GM23248 (cell line): ENCODE measurements around the gene ZNF689. TPM values are rescaled to one million over a fixed set of nuclear protein-coding genes. Genes with fewer than 3 reads are reported as not detected.

Source experiments
- DNase-seq: peaks from one replicate; pipeline ENCODE4 v3.0.0-alpha.2; 2015
- H2AFZ ChIP-seq: fragments of 200-600 bp; sonication (generic); 2 replicates; pipeline ENCODE4 v1.6.1; 2016; ENCODE audit warnings: antibody characterized with exemption
- H3F3A ChIP-seq: fragments of 200-600 bp; sonication (generic); 2 replicates; pipeline ENCODE4 v1.6.1; 2016; ENCODE audit warnings: mild to moderate bottlenecking, antibody characterized with exemption, mixed run types; ENCODE audit not compliant: insufficient read depth
- H3K27ac ChIP-seq: fragments of 200-600 bp; sonication (generic); 2 replicates; pipeline ENCODE4 v1.5.1; 2016; ENCODE audit warnings: mild to moderate bottlenecking
- H3K27me3 ChIP-seq: fragments of 200-600 bp; sonication (generic); replicated peaks from 2 replicates; pipeline ENCODE4 v1.6.1; 2016; ENCODE audit warnings: mild to moderate bottlenecking; ENCODE audit not compliant: insufficient read depth
- H3K36me3 ChIP-seq: fragments of 200-600 bp; sonication (generic); 2 replicates; pipeline ENCODE4 v1.6.1; 2016; ENCODE audit warnings: low read depth, mild to moderate bottlenecking
- H3K4me1 ChIP-seq: fragments of 200-600 bp; sonication (generic); 2 replicates; pipeline ENCODE4 v1.6.1; 2016; ENCODE audit warnings: mild to moderate bottlenecking; ENCODE audit not compliant: insufficient read depth
- H3K4me2 ChIP-seq: fragments of 200-600 bp; sonication (generic); one replicate; pipeline ENCODE4 v1.6.1; 2016; ENCODE audit warnings: mild to moderate bottlenecking; ENCODE audit not compliant: unreplicated experiment
- H3K4me3 ChIP-seq: fragments of 200-600 bp; sonication (generic); 2 replicates; pipeline ENCODE4 v1.5.1; 2016; ENCODE audit warnings: mild to moderate bottlenecking
- H3K79me2 ChIP-seq: fragments of 200-600 bp; sonication (generic); 2 replicates; pipeline ENCODE4 v1.6.1; 2016; ENCODE audit warnings: mild to moderate bottlenecking; ENCODE audit not compliant: insufficient read depth
- H3K9ac ChIP-seq: fragments of 200-600 bp; sonication (generic); 2 replicates; pipeline ENCODE4 v1.6.1; 2016; ENCODE audit warnings: mild to moderate bottlenecking
- H3K9me2 ChIP-seq: fragments of 200-600 bp; sonication (generic); 2 replicates; pipeline ENCODE4 v1.6.1; 2016; ENCODE audit warnings: mixed run types, mild to moderate bottlenecking, moderate library complexity; ENCODE audit not compliant: insufficient read depth
- H3K9me3 ChIP-seq: fragments of 200-600 bp; sonication (generic); one replicate; pipeline ENCODE4 v1.6.1; 2017; ENCODE audit warnings: low read depth
- H4K20me1 ChIP-seq: fragments of 200-600 bp; sonication (generic); 2 replicates; pipeline ENCODE4 v1.6.0; 2016; ENCODE audit not compliant: insufficient read depth
- EZH2 ChIP-seq: fragments of 200-600 bp; sonication (generic); IDR thresholded peaks from 2 replicates; pipeline ENCODE4 v1.6.1; 2018; ENCODE audit warnings: antibody characterized with exemption, mild to moderate bottlenecking; ENCODE audit not compliant: insufficient read depth, poor library complexity, severe bottlenecking
- EZH2phosphoT487 ChIP-seq: fragments of 200-600 bp; sonication (generic); IDR thresholded peaks from 2 replicates; pipeline ENCODE4 v1.6.1; 2018; ENCODE audit warnings: antibody characterized with exemption, moderate library complexity, mild to moderate bottlenecking, low read depth; ENCODE audit not compliant: insufficient read depth
- WGBS, 2 experiments: methylation state at CpG; one replicate each; pipeline ENCODE4 v1.1.6; 2015 to 2017; ENCODE audit warnings: low lambda C conversion rate in 2 of 2, low coverage in 1 of 2; ENCODE audit errors: missing lambda C conversion rate in 2 of 2; 5-methylcytosine and 5-hydroxymethylcytosine counted together
- in situ Hi-C: fragments of 300-500 bp; cut with MboI; formaldehyde crosslinking; loops from 2 replicates; pipeline ENCODE4 v1.15.0; 2020
- polyA plus RNA-seq: library from polyadenylated mRNA; unstranded; fragments of >200 nt; fragmentation: Nextera tagmentation; extraction: Ambion mirVana; gene quantifications from 2 replicates; pipeline ENCODE4 v1.2.1, GENCODE V29; 2016
- total RNA-seq: library from RNA; depleted of rRNA; stranded (reverse); fragments of >200 nt; shearing (Covaris generic); gene quantifications from 2 replicates; pipeline ENCODE4 v1.2.3, GENCODE V29; 2014

Gene ZNF689
- total and polyA plus RNA-seq, 2 experiments from 2014 or later = 5.1 to 5.7 TPM

DNA sequence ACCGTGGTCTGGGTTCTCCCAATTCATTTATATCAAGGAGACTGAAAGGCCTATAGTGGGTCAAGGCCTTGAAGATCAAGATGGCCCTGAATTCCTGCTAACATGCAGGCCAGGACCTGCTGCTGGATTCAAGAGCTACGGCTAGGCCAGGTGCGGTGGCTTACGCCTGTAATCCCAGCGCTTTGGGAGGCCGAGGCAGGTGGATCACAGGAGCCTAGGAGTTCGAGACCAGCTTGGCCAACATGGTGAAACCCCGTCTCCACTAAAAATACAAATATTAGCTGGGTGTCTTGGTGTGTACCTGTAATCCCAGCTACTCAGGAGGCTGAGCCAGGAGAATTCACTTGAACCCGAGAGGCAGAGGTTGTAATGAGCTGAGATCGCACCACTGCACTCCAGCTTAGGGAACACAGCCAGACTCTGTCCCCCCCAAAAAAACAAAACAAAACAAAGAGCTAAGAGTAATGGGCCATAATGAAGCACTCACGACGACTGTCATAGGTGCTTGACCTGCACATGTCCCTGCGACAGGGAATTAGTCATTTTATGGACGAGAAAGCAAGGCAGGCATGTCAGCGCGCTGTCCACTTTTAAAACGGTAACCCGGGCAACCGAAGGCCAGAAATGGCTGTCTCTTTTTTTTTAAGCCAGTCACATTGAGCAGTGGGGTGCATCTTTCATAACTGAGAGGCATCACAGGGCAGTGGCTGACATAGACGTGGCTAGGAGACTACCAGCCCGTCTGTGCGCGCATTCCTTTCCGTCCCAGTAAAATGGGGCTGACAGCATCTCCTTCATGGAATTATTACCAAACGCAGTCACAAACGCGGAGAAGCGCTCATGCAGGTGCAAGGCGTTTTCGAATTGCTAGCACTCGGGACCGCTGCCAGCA is 47.0 kb upstream of the ZNF689 start:
- DNase-seq = peak; percentile 85
- in situ Hi-C loops = no loop called here
- Histone ChIP-seq H3K4me3 (peak overlapping the region; percentile 68), H3K4me2 (peak overlapping the region; percentile 55), H3K9me3 (no peaks in the 10 kb centered on the region), H3K4me1 (peaks cover 22% of the 10 kb centered on the region), H3F3A (peaks cover 18% of the 10 kb centered on the region), H3K9me2 (no peaks in the 10 kb centered on the region), H2AFZ (peak overlapping the region; percentile 71), H3K27me3 (no peaks in the 10 kb centered on the region), H3K79me2 (peaks cover 45% of the 10 kb centered on the region), H3K36me3 (peaks cover 7% of the 10 kb centered on the region; the same call in 1 of the 2 replicates), H4K20me1 (no peaks in the 10 kb centered on the region), H3K27ac (peak overlapping the region; percentile 86), H3K9ac (peak overlapping the region; percentile 80)
- TF ChIP-seq EZH2phosphoT487 = no peak
- no peak for TF ChIP-seq EZH2
- WGBS, 2 experiments = 31 to 32% methylated on average over 32 of the region's 32 CpGs

DNA sequence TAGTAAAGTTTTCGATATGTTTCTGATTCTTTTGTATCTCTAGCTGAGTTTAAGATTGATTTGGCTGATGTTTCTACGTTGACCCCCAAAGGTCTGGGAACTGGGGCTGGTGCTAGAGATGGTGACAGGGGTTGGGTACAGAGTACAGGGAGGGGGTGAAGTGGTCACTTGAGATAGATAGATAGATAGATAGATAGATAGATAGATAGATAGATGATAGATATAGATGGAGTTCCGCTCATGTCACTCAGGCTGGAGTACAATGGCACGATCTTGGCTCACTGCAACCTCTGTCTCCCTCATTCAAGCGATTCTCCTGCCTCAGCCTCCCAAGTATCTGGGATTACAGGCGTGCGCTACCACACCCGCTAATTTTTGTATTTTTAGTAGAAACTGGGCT is 46.2 kb upstream of the ZNF689 start:
- H3F3A ChIP-seq = peaks cover 18% of the 10 kb centered on the region
- no peak for DNase-seq
- no peaks in the 10 kb centered on the region for H3K9me2 ChIP-seq
- WGBS, 2 experiments = 96 to 98% methylated on average over 8 of the region's 8 CpGs
- H3K4me3 ChIP-seq = no peak overlapping the region
- H3K36me3 ChIP-seq = peaks cover 7% of the 10 kb centered on the region; the same call in 1 of the 2 replicates
- H4K20me1 ChIP-seq = no peaks in the 10 kb centered on the region
- H3K27me3 ChIP-seq = no peaks in the 10 kb centered on the region
- in situ Hi-C loops = no loop called here
- H3K9ac ChIP-seq = no peak overlapping the region
- peak overlapping the region; percentile 86; the same call in 1 of the 2 replicates for H3K27ac ChIP-seq
- peaks cover 42% of the 10 kb centered on the region for H3K79me2 ChIP-seq
- TF ChIP-seq EZH2phosphoT487 (no peak), EZH2 (no peak)
- no peaks in the 10 kb centered on the region for H3K9me3 ChIP-seq
- no peak overlapping the region for H2AFZ ChIP-seq
- H3K4me2 ChIP-seq = no peak overlapping the region
- H3K4me1 ChIP-seq = peaks cover 21% of the 10 kb centered on the region

GRCh38 chr16:30655815-30656347 is 45.7 kb upstream of the ZNF689 start:
- H2AFZ ChIP-seq = no peak overlapping the region
- DNase-seq = no peak
- in situ Hi-C loops = no loop called here
- peaks cover 16% of the 10 kb centered on the region for H3K4me1 ChIP-seq
- WGBS, 2 experiments = 89 to 92% methylated on average over 12 of the region's 12 CpGs
- no peaks in the 10 kb centered on the region for H3K27me3 ChIP-seq
- H3K9me2 ChIP-seq = no peaks in the 10 kb centered on the region
- peaks cover 37% of the 10 kb centered on the region for H3K79me2 ChIP-seq
- no peak overlapping the region for H3K4me3 ChIP-seq
- TF ChIP-seq EZH2 = no peak
- TF ChIP-seq EZH2phosphoT487 = no peak
- no peaks in the 10 kb centered on the region for H4K20me1 ChIP-seq
- H3K36me3 ChIP-seq = peaks cover 7% of the 10 kb centered on the region; the same call in 1 of the 2 replicates
- no peak overlapping the region for H3K9ac ChIP-seq
- H3F3A ChIP-seq = peaks cover 18% of the 10 kb centered on the region
- H3K9me3 ChIP-seq = no peaks in the 10 kb centered on the region
- no peak overlapping the region for H3K27ac ChIP-seq
- H3K4me2 ChIP-seq = no peak overlapping the region

DNA sequence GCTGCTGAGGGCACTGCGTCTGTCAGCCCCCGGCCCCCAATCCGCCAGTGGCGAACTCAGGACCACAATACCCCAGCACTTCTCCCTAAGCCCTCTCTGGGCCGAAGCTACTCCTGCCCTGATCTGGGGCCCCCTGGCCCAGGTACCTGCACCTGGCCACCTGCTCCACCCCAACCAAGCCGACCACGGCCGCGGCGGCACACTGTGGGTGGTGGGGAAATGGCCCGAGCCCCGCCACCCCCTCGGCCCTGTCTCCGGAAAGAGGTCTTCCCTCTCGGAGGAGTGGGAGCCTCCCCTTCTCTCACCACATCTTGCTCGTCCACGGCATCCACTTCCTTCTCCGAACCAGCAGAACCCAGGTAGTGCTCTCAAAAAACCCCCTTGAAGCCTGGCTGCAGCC is 44.7 kb upstream of the ZNF689 start:
- in situ Hi-C loops = no loop called here
- TF ChIP-seq EZH2 (no peak), EZH2phosphoT487 (no peak)
- WGBS, 2 experiments = 94 to 98% methylated on average over 11 to 18 of the region's 18 CpGs

More for the DNA sequence above, 44.7 kb upstream of the ZNF689 start:
- Histone ChIP-seq H3K79me2 (peaks cover 27% of the 10 kb centered on the region), H3K27me3 (no peaks in the 10 kb centered on the region), H2AFZ (no peak overlapping the region), H3K9ac (no peak overlapping the region), H3K4me1 (peaks cover 15% of the 10 kb centered on the region), H4K20me1 (no peaks in the 10 kb centered on the region), H3K36me3 (peaks cover 7% of the 10 kb centered on the region; the same call in 1 of the 2 replicates), H3K9me2 (no peaks in the 10 kb centered on the region), H3K4me2 (no peak overlapping the region), H3K4me3 (no peak overlapping the region), H3K9me3 (no peaks in the 10 kb centered on the region), H3F3A (peaks cover 18% of the 10 kb centered on the region), H3K27ac (no peak overlapping the region)
- no peak for DNase-seq
